H7 (cell line): ENCODE results near the gene FHIT. TPM values are rescaled to one million over a fixed set of nuclear protein-coding genes. Genes with fewer than 3 reads are reported as not detected.
"Not testable (repeated sequence)": the region's sequence is repeated elsewhere in the genome, so short reads cannot be mapped to it uniquely, and the experiment has no call there.

ENCODE experiments used
- DNase-seq: peaks from one replicate; pipeline ENCODE4 v3.0.0; 2012
- H3K27me3 ChIP-seq: 2 replicates; pipeline ENCODE4 v1.6.0; 2011; ENCODE audit warnings: mild to moderate bottlenecking, low read length; ENCODE audit not compliant: control insufficient read depth, insufficient read depth
- H3K36me3 ChIP-seq: replicated peaks from 2 replicates; pipeline ENCODE4 v1.5.1; 2011; ENCODE audit warnings: low read length; ENCODE audit not compliant: control insufficient read depth, insufficient read depth
- H3K4me3 ChIP-seq: 2 replicates; pipeline ENCODE4 v1.5.1; 2011; ENCODE audit warnings: low read depth, mild to moderate bottlenecking, control low read depth, low read length, moderate library complexity; ENCODE audit not compliant: insufficient read depth
- total RNA-seq: library from RNA; depleted of rRNA; stranded (reverse); fragments of >200 nt; shearing (Covaris generic); gene quantifications from 2 replicates; pipeline ENCODE4 v1.2.3, GENCODE V29; 2014

Gene FHIT
- total RNA-seq, 1 experiment from 2014 or later: 2.1 TPM

GRCh38 chr3:61017028-61017427 lies 234.2 kb downstream of the FHIT start:
- not testable (repeated sequence) for H3K36me3 ChIP-seq, H3K27me3 ChIP-seq, H3K4me3 ChIP-seq, DNase-seq

GRCh38 chr3:61015859-61016258 lies 235.4 kb downstream of the FHIT start:
- no peak for DNase-seq
- Histone ChIP-seq H3K36me3 (no peaks in the 10 kb centered on the region), H3K27me3 (no peaks in the 10 kb centered on the region), H3K4me3 (no peak overlapping the region)

- Histone ChIP-seq H3K36me3 (no peaks in the 10 kb centered on the region), H3K4me3 (no peak overlapping the region), H3K27me3 (no peaks in the 10 kb centered on the region)
- DNase-seq: no peak
These were observed 235.8 kb downstream of the FHIT start for GRCh38 chr3:61015408-61015807.

- no peaks in the 10 kb centered on the region for H3K36me3 ChIP-seq
- no peak overlapping the region for H3K4me3 ChIP-seq
- H3K27me3 ChIP-seq: no peaks in the 10 kb centered on the region
- DNase-seq: peak; percentile 13
These were observed 242.3 kb downstream of the FHIT start for GRCh38 chr3:61008998-61009380.

- Histone ChIP-seq H3K36me3 (no peaks in the 10 kb centered on the region), H3K27me3 (no peaks in the 10 kb centered on the region), H3K4me3 (no peak overlapping the region)
- DNase-seq: no peak
These were observed 242.9 kb downstream of the FHIT start for GRCh38 chr3:61008153-61008997.

GRCh38 chr3:61005591-61005990 lies 245.7 kb downstream of the FHIT start:
- Histone ChIP-seq H3K27me3 (no peaks in the 10 kb centered on the region), H3K36me3 (no peaks in the 10 kb centered on the region), H3K4me3 (no peak overlapping the region)
- DNase-seq: no peak

GRCh38 chr3:60998858-60999257 lies 252.4 kb downstream of the FHIT start:
- Histone ChIP-seq H3K27me3 (no peaks in the 10 kb centered on the region), H3K4me3 (no peak overlapping the region), H3K36me3 (no peaks in the 10 kb centered on the region)
- no peak for DNase-seq

GRCh38 chr3:60992395-60992794 lies 258.9 kb downstream of the FHIT start:
- no peaks in the 10 kb centered on the region for H3K27me3 ChIP-seq
- H3K36me3 ChIP-seq: no peaks in the 10 kb centered on the region
- DNase-seq: no peak
- no peak overlapping the region for H3K4me3 ChIP-seq

GRCh38 chr3:60990442-60990730 lies 260.9 kb downstream of the FHIT start:
- DNase-seq: no peak
- no peak overlapping the region for H3K4me3 ChIP-seq
- no peaks in the 10 kb centered on the region for H3K27me3 ChIP-seq
- H3K36me3 ChIP-seq: no peaks in the 10 kb centered on the region

- Histone ChIP-seq H3K27me3 (no peaks in the 10 kb centered on the region), H3K36me3 (no peaks in the 10 kb centered on the region), H3K4me3 (no peak overlapping the region)
- DNase-seq: no peak
These were observed 261.4 kb downstream of the FHIT start for GRCh38 chr3:60989626-60990441.

- not testable (repeated sequence) for H3K36me3 ChIP-seq, DNase-seq, H3K4me3 ChIP-seq, H3K27me3 ChIP-seq
These were observed 264.1 kb downstream of the FHIT start for GRCh38 chr3:60987191-60987590.

GRCh38 chr3:60986552-60986951 lies 264.7 kb downstream of the FHIT start:
- no peak for DNase-seq
- Histone ChIP-seq H3K36me3 (no peaks in the 10 kb centered on the region), H3K4me3 (no peak overlapping the region), H3K27me3 (no peaks in the 10 kb centered on the region)

GRCh38 chr3:60983906-60984305 lies 267.3 kb downstream of the FHIT start:
- DNase-seq: no peak
- Histone ChIP-seq H3K27me3 (no peaks in the 10 kb centered on the region), H3K4me3 (no peak overlapping the region), H3K36me3 (no peaks in the 10 kb centered on the region)

- H3K27me3 ChIP-seq: no peaks in the 10 kb centered on the region
- H3K36me3 ChIP-seq: no peaks in the 10 kb centered on the region
- no peak for DNase-seq
- no peak overlapping the region for H3K4me3 ChIP-seq
These were observed 270.9 kb downstream of the FHIT start for GRCh38 chr3:60980342-60980692.
